HG03066 (cell line): ENCODE measurements around the gene DNAJC7.
"Not testable (repeated sequence)": the region's sequence is repeated elsewhere in the genome, so short reads cannot be mapped to it uniquely, and the experiment has no call there.

Source experiments
- ATAC-seq: cut with Tn5 transposase; IDR thresholded peaks from one replicate; pipeline ENCODE4 v1.9.1; 2021; ENCODE audit warnings: low read depth; ENCODE audit not compliant: unreplicated experiment

Gene DNAJC7

DNA sequence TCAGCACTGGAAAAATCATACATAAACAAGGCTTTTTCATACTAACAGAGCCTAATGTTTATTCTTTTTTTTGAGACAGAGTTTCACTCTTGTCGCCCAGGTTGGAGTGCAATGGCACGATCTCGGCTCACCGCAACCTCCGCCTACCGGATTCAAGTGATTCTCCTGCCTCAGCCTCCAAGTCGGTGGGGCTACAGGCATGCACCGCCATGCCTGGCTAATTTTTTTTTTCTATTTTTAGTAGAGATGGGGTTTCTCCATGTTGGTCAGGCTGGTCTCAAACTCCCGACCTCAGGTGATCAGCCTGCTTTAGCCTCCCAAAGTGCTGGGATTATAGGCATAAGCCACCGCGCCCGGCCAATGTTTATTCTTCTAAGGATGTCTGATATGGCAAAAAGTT lies 3.5 kb downstream of the DNAJC7 start:
- ATAC-seq: not testable (repeated sequence)

DNA sequence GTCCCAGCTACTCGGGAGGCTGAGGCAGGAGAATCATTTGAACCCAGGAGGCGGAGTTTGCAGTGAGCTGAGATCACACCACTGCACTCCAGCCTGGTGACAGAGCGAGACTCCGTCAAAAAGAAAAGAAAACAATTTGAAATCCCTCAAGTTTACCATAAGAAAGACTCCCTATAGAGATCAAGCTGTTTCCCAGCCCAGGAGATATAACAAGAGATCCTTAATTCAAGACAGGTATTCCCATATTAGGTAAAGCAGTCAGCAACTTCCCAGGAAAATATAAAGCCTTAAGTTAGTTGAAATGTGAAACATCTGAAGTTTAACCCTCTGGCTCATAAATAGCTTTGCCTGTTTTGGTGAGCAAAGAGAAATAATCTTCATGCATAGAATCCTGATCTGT lies 4.9 kb downstream of the DNAJC7 start:
- ATAC-seq: not testable (repeated sequence)

DNA sequence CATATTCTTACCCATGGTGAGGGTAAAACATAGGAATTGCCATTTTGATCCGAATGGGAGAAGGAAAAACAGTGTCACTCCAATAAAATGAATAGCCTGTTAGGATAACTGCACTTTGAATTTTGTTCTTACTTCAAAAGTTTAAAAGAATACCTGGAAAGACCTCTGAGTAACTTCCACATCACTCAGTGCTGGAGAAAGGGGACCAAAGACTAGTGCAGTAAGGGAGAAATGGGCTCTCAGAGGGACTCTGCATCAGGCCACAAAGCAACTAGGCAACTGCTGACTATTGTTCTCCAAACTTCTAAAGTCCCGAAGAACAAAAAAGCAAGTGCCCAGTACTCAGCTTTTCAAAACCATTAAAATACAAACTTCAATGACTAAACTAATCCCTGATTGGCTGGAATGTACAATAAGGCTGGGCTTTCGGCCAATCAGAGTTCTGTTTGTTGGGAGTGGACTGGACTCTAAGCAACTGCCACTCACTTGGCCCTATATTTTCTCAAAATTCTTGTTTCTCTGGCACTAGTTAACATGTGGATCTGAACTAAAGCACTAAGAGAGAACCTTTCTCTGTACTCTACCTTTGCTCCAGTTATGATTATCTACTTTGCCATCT lies 6.2 kb downstream of the DNAJC7 start:
- ATAC-seq: no peak

DNA sequence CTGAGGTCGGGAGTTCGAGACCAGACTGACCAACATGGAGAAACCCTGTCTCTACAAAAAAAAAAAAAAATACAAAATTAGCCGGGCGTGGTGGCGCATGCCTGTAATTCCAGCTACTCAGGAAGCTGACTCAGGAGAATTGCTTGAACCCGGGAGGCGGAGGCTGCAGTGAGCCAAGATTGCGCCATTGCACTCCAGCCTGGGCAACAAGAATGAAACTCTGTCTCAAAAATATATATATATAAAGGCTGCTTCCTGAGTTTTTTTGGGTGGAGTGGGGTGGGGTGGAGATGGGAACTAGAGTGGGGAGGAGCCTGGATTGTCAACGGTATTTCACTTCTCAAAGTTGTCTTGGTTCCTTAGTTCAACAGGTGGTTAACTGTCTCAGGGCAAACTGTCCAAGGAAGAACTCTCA lies 7.0 kb downstream of the DNAJC7 start:
- ATAC-seq: not testable (repeated sequence)

DNA sequence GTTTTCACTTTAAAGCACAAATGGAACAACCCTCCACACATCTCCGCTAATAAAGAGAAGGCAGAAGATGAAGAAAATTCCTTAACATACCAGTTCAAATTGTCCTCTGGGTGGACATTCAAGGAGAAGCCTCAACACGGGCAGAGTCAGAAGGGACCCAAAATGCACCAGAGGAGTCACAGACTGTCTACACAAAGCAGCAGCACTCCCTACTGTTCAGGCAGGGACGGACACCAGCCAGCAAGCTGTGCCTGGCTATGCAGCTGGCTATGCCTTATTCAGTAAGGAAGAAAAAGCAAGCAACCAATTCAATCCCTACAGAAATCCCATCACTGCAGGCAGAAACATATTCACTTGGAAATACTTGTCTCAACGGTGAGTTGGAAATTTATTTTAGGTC lies 8.1 kb downstream of the DNAJC7 start:
- ATAC-seq: no peak

DNA sequence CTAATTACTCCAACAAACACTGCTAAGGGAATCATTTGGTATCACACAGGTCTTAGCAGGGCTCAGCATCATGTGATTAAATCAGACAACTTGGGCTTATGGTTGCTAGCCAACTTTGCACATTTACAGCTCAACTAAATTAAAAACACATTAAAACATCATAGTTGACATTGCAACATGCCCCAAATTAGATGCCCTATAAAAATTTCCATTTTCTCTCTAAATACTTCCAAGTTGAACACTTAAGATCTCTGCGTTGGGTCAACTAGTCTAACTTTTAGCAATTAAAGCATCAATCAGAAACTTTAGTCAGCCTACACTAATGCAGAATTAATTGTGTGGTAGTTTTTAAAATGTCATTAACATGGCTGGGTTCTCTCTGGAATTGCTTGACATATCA lies 12.1 kb downstream of the DNAJC7 start:
- no peak for ATAC-seq

DNA sequence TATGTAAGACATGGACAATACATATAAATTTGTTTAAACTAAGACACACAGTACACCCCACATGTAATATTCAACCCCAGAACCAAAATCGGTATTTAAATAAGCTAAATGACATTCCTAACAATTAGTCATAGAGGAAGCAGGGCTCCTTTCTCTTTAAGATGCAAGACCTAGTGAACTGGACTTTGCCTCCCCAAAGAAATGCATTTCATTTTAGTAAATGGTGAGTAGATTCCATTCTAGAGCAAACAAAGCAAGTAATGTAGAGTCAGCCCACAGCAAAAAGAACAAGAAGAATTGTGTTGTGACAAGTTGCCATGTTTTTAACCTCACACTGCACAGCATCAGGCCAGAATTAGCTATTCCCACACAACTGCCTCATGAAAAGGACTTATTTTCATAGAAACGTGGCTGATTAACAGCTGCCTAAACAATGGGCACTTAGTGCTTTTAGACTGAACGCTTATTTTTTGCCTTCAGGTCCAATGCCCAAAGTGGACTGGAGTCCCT lies 14.4 kb downstream of the DNAJC7 start:
- ATAC-seq: no peak

DNA sequence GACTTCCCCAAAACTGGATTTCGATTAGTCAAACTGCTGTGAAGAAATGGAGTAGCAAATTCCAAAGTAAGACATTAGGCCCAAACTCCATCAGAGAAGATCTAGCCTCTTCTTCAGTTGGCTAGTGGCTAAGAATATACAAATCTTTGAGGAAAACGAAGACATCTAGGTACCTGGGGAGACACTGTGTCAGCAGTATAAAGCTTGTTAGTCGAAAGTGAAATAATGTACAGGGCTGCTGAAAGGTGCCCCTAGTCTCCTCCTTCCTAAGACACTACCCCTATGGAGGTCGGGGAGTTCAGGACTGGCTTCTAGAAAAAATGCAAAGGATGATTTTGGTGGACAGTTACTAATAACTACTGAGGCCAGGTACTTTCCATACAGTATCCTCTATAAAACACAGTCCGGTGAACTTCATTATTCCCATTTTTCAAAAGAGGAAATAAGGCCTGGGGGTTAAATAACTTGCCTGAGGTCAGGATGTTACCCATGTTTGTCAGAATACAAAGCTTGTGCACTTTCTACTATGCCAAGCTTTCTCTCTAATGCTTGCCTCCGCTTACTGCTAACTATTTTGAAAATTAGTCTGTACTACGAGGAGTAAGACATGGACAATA lies 15.0 kb downstream of the DNAJC7 start:
- ATAC-seq: no peak

DNA sequence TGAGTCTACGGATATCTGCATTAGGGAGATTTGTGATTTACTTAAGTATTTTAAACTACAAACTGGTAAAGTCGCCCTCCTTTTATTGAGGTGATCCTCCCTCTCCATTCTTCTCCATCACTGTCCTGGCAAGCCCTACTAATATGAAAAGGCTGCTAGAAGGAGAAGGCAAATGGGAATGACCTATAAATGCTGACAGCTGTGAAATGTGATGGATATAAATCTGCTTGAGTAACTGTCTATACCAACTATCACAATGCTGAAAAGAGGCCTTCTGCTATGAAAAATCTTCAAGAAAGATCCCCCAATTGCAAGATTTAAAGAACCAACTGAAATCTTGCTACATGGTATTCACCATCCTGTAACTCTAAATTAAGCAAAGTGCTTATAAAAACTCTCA lies 15.5 kb downstream of the DNAJC7 start:
- ATAC-seq: no peak

DNA sequence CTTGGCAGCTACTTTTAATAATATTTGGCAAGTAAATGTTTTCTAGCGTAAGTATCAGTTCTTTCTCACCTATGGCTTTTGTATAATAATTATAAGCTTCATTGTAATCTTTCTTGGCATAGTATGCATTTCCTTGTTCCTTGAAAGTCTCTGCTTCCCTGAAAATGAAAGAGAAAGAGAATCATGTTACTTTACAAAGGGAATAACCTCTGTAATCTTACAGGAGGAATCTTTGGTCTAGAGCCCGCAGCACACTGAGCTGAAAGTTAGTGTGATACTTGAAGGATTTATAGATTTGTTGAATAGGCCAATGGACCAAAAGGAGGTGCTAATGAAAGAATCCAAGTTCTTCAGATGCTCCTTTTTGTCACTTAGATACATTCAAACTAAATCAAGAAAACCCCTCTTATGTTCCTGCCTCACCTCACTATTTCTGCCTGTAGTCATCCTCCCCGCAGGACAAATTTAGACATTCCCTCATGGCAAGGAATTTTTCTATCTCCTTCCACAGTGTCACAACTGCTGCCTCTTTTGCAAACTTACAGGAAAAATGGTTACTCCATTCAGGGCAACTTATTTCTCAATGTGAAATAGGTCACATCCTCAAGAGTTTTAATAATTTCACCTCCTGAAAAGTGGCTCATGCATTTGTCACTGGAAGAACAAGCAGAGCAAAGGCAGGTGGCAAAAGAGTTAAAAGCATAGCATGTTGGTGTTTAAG lies 16.7 kb downstream of the DNAJC7 start:
- no peak for ATAC-seq

DNA sequence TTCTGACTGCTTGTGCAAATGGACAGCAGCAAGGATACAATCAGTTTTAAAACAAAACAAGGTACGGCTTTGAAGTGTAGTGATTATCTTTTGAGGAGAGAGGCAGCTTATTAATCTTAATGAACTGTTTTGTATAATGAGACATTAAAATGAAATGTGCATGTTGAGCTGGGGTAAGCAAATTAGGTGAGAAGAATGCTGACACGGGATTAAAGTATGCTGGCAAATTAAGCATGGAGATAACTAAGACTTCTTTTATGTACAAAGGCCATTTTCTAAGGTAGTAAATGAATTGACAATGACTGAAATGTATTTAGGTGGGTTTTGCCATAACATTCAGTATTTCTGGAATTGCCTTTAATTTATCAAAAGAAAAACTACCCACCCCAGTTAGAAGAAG lies 18.7 kb downstream of the DNAJC7 start:
- ATAC-seq: no peak

DNA sequence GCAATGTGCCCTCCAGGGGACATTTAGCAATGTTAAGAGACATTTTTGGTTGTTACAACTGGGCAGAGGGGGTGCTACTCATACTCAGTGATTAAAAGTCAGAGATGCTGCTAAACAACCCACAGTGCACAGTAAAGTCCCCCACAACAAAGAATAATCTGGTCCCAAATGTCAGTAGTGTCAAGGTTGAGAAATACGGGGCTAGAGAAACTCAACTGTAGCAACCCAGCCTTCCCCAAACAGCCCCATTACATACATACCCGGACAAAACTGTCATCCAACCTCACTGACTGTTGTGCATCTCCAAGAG lies 20.4 kb downstream of the DNAJC7 start:
- ATAC-seq: no peak

DNA sequence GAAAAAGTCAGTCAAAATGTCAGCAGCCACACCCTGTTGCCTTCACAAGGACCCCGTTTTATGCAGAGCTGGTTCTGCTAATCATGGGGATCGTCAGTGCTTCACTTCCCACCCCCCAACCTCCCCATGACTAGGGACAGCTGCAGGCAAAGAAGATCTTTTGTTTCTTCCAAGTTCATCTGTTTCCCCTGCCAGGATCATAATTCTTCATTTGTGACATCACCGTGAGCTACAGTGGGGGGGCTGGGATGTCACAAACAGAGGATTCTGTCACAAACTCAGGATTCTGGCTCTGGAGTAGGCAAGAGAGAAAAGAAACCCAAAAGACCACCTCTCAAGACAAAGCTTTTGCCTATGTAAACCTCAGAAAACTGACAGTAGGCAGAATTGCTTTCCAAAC lies 24.7 kb downstream of the DNAJC7 start:
- no peak for ATAC-seq

DNA sequence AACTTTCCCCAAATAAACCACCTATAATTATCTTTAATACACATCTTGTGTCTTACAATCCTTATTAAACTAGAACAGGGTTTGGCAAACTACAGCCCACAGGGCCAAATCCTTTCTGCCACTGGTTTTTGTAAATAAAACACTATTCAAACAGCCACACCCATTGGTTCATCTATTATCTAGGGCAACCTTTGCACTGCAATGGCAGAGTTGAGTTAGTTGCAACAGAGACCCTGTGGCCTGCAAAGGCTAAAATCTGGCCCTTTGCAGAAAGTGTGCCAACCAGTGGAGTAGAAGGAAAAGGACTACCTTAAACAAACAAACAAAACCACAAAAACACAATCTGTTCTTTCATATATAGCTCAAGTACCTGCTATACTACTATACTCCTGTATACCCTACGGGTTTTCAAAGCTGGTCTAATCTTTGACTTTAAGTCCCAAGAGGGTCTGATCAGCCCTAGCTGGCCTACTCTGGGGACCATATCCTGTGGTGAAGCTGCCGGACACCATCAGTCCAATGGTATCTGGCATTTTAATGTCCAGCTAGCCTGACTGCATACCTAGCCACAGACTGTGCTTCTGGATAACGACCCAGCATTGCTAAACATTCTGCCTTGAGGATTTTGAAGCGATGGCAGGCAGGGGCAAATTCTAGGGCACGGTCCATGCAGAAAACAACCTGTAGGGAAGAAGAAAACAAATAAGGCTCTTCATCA lies 27.4 kb downstream of the DNAJC7 start:
- ATAC-seq: no peak

DNA sequence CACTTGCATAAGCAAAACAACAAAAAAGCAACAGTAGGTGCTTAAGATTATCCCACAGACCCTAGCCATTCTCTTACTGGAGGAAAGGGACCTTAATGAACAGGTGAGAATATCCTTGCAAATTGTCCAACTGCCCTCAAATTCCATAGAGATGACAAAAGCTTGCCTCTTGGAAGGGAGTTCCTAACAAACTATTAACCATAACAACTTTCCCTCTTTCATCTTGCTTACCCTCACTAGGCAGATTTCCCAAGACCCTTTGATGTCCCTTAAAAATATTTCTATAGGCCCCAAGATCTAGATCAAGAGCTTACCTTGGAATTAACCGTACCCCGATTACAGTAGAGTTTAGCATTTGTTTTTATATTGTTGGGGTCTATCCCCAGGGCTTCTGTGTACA lies 28.8 kb downstream of the DNAJC7 start:
- ATAC-seq: no peak

DNA sequence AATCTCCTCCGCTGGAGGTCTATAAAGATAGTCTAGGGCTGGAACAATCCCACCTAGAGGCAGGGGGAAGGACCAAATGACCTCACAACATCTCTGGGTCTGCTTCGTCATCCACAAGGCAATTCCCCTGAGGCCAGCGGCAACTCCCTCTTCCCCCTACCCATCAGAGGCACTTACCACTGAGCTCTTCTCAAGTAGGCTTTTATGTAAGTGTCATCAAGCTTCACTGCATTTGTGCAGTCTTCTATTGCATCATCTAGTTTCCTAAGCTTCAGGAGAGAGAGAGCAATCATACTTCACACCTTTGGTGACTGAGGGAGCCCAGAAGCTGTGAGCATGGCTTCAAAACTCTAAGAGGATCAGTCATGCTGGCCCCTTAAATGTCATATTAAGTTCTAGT lies 29.6 kb downstream of the DNAJC7 start:
- ATAC-seq: no peak

DNA sequence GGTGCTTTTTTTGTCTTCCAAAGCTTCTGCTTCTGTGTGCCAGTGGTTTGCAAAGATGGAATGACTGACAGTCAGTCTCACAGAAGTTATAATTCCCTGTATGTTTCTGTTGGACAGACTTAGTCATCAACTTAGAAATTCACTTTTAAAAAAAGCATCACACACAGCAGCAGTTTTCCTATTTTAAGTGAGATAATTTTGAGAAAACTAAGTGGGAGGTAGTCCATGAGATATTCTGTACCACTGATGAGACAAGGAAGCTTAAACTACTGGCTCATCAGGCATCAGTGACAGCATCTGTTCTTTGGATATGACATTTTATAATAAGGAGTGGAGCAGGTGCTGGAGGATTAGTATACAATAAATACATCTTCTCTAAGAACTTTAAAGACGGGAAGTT lies 30.6 kb downstream of the DNAJC7 start:
- ATAC-seq: no peak

DNA sequence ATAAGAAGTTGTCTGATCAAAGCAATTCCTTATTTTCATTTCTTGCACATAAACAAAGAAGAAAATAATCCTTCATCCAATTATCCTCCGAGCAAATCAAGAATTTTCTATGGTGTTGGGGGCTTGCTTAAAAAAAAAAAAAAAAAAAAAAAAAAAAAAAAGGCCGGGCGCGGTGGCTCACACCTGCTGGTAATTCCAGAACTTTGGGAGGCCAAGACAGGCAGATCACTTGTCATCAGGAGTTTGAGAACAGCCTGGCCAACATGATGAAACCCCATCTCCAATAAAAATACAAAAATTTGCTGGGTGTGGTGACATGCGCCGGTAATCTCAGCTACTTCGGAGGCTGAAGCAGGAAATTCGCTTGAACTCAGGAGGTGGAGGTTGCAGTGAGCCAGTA lies 31.3 kb downstream of the DNAJC7 start:
- no peak for ATAC-seq

DNA sequence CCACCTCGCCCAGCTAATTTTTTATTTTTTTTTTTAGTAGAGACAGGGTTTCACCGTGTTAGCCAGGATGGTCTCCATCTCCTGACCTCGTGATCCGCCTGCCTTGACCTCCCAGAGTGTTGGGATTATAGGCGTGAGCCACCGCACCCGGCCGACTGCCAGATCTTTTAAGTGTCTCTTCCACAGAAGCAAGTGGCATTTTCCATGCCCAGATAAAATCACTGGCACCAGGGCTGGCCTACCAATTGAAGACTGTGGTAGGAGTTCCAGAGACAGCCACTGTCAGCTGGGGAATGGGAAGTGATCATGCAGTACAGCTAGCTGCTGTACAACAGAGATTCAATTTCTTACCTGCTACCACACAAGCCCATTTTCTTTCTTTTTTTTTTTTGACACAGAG lies 32.8 kb downstream of the DNAJC7 start:
- no peak for ATAC-seq

DNA sequence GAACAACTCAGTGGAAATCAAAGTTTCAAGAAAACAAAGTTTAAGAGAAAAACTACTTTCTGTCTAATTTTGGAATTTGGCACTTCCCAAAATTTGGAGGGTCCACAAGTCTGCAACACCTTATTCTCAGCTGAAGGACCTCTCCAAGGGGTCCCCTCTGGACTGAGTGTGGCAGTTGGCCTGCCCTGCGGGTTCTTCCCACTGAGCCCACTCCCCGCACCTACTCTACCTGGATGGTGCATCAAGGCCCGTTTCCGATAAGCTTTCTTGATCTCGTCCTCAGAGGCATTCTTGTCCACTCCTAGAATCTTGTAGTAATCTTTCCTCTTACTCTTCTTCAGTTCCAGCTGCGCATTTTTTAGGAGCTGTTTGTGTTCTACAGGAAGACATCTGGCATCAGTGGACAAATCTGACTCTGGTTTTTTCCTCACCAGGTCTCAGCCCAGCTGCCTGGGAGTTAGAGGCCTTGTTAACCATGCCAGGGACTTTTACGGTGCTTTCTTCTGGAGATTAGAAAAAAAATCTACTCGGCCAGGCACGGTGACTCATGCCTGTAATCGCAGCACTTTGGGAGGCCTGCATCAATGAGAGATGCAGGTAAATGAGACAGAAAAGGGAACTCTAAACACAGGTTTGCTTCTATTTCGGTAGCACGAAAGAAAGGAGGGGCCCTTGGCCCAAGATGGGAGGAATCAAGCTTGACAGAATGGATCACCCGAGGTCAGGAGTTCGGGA lies 35.0 kb downstream of the DNAJC7 start:
- no peak for ATAC-seq

DNA sequence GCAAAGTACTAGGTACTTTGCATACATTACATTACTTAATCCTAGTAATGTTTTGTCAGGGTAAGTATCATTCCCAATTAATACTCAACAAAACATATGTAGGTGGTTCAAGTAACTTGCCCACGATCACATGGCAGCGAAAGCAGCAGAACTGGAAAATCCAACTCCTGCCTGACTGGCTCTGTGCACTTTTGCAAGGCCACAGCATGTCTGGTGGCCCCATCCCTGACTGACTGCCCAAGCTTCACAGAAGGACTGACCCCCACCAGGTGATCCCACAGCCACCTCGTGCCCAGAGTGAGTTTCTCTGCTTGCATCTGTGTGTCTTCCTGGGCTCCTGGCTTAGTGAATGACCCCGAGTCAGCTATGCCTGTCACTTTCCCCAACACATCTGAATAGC lies 39.2 kb downstream of the DNAJC7 start:
- ATAC-seq: no peak
